ENCODE measurements around the gene PLCL1. TPM values are rescaled to one million over a fixed set of nuclear protein-coding genes. Genes with fewer than 3 reads are reported as not detected.

PLCL1 gene
- total RNA-seq, 1 experiment from 2014 or later = 0.21 TPM

- DNase-seq = no peak
- Histone ChIP-seq H3K36me3 (replicated peaks; ENCODE audit: control insufficient read depth, insufficient read depth, low read length) (no peaks in the 10 kb centered on the region), H3K4me3 (ENCODE audit: insufficient read depth, low read depth, low read length) (no peak overlapping the region), H3K27me3 (ENCODE audit: control insufficient read depth, insufficient read depth, low read length) (no peaks in the 10 kb centered on the region)
Measured at GRCh38 chr2:197973772-197974171, 169.4 kb downstream of the PLCL1 start.

- Histone ChIP-seq H3K36me3 (replicated peaks; ENCODE audit: control insufficient read depth, insufficient read depth, low read length) (no peaks in the 10 kb centered on the region), H3K27me3 (ENCODE audit: control insufficient read depth, insufficient read depth, low read length) (no peaks in the 10 kb centered on the region)
- DNase-seq = no peak
Measured at GRCh38 chr2:197975931-197976519, 171.6 kb downstream of the PLCL1 start.

GRCh38 chr2:197978971-197979370 lies 174.6 kb downstream of the PLCL1 start:
- H3K36me3 ChIP-seq (replicated peaks; ENCODE audit: control insufficient read depth, insufficient read depth, low read length) = no peaks in the 10 kb centered on the region
- no peak overlapping the region for H3K4me3 ChIP-seq (ENCODE audit: insufficient read depth, low read depth, low read length)
- H3K27me3 ChIP-seq (ENCODE audit: control insufficient read depth, insufficient read depth, low read length) = no peaks in the 10 kb centered on the region
- no peak for DNase-seq

More at GRCh38 chr2:197975931-197976519, 171.6 kb downstream of the PLCL1 start:
- H3K4me3 ChIP-seq (ENCODE audit: insufficient read depth, low read depth, low read length) = no peak overlapping the region

GRCh38 chr2:197982565-197982964 lies 178.2 kb downstream of the PLCL1 start:
- Histone ChIP-seq H3K36me3 (replicated peaks; ENCODE audit: control insufficient read depth, insufficient read depth, low read length) (no peaks in the 10 kb centered on the region), H3K4me3 (ENCODE audit: insufficient read depth, low read depth, low read length) (no peak overlapping the region), H3K27me3 (ENCODE audit: control insufficient read depth, insufficient read depth, low read length) (no peaks in the 10 kb centered on the region)
- DNase-seq = no peak

- Histone ChIP-seq H3K36me3 (replicated peaks; ENCODE audit: control insufficient read depth, insufficient read depth, low read length) (no peaks in the 10 kb centered on the region), H3K4me3 (ENCODE audit: insufficient read depth, low read depth, low read length) (no peak overlapping the region), H3K27me3 (ENCODE audit: control insufficient read depth, insufficient read depth, low read length) (no peaks in the 10 kb centered on the region)
- DNase-seq = no peak
Measured at GRCh38 chr2:197985029-197985638, 180.7 kb downstream of the PLCL1 start.

GRCh38 chr2:197986977-197987376 lies 182.6 kb downstream of the PLCL1 start:
- no peaks in the 10 kb centered on the region for H3K27me3 ChIP-seq (ENCODE audit: control insufficient read depth, insufficient read depth, low read length)
- no peak overlapping the region for H3K4me3 ChIP-seq (ENCODE audit: insufficient read depth, low read depth, low read length)
- no peaks in the 10 kb centered on the region for H3K36me3 ChIP-seq (replicated peaks; ENCODE audit: control insufficient read depth, insufficient read depth, low read length)
- DNase-seq = no peak

- Histone ChIP-seq H3K4me3 (ENCODE audit: insufficient read depth, low read depth, low read length) (no peak overlapping the region), H3K36me3 (replicated peaks; ENCODE audit: control insufficient read depth, insufficient read depth, low read length) (no peaks in the 10 kb centered on the region), H3K27me3 (ENCODE audit: control insufficient read depth, insufficient read depth, low read length) (no peaks in the 10 kb centered on the region)
- DNase-seq = no peak
Measured at GRCh38 chr2:197990356-197990755, 186.0 kb downstream of the PLCL1 start.

- Histone ChIP-seq H3K36me3 (replicated peaks; ENCODE audit: control insufficient read depth, insufficient read depth, low read length) (no peaks in the 10 kb centered on the region), H3K27me3 (ENCODE audit: control insufficient read depth, insufficient read depth, low read length) (no peaks in the 10 kb centered on the region), H3K4me3 (ENCODE audit: insufficient read depth, low read depth, low read length) (no peak overlapping the region)
- DNase-seq = no peak
Measured at GRCh38 chr2:197992482-197993133, 188.2 kb downstream of the PLCL1 start.

- Histone ChIP-seq H3K27me3 (ENCODE audit: control insufficient read depth, insufficient read depth, low read length) (no peaks in the 10 kb centered on the region), H3K4me3 (ENCODE audit: insufficient read depth, low read depth, low read length) (no peak overlapping the region), H3K36me3 (replicated peaks; ENCODE audit: control insufficient read depth, insufficient read depth, low read length) (no peaks in the 10 kb centered on the region)
- no peak for DNase-seq
Measured at GRCh38 chr2:197993363-197993762, 189.0 kb downstream of the PLCL1 start.

GRCh38 chr2:197993830-197994229 lies 189.4 kb downstream of the PLCL1 start:
- H3K4me3 ChIP-seq (ENCODE audit: insufficient read depth, low read depth, low read length) = no peak overlapping the region
- H3K27me3 ChIP-seq (ENCODE audit: control insufficient read depth, insufficient read depth, low read length) = no peaks in the 10 kb centered on the region
- no peaks in the 10 kb centered on the region for H3K36me3 ChIP-seq (replicated peaks; ENCODE audit: control insufficient read depth, insufficient read depth, low read length)
- no peak for DNase-seq

GRCh38 chr2:197994751-197995150 lies 190.4 kb downstream of the PLCL1 start:
- Histone ChIP-seq H3K36me3 (replicated peaks; ENCODE audit: control insufficient read depth, insufficient read depth, low read length) (no peaks in the 10 kb centered on the region), H3K27me3 (ENCODE audit: control insufficient read depth, insufficient read depth, low read length) (no peaks in the 10 kb centered on the region), H3K4me3 (ENCODE audit: insufficient read depth, low read depth, low read length) (no peak overlapping the region)
- no peak for DNase-seq

GRCh38 chr2:197996583-197996982 lies 192.2 kb downstream of the PLCL1 start:
- H3K36me3 ChIP-seq (replicated peaks; ENCODE audit: control insufficient read depth, insufficient read depth, low read length) = no peaks in the 10 kb centered on the region
- H3K27me3 ChIP-seq (ENCODE audit: control insufficient read depth, insufficient read depth, low read length) = no peaks in the 10 kb centered on the region
- H3K4me3 ChIP-seq (ENCODE audit: insufficient read depth, low read depth, low read length) = no peak overlapping the region
- no peak for DNase-seq

GRCh38 chr2:197997083-197997541 lies 192.7 kb downstream of the PLCL1 start:
- DNase-seq = no peak
- H3K36me3 ChIP-seq (replicated peaks; ENCODE audit: control insufficient read depth, insufficient read depth, low read length) = no peaks in the 10 kb centered on the region
- no peaks in the 10 kb centered on the region for H3K27me3 ChIP-seq (ENCODE audit: control insufficient read depth, insufficient read depth, low read length)
- H3K4me3 ChIP-seq (ENCODE audit: insufficient read depth, low read depth, low read length) = no peak overlapping the region

GRCh38 chr2:197998702-197999101 lies 194.3 kb downstream of the PLCL1 start:
- no peak overlapping the region for H3K4me3 ChIP-seq (ENCODE audit: insufficient read depth, low read depth, low read length)
- H3K27me3 ChIP-seq (ENCODE audit: control insufficient read depth, insufficient read depth, low read length) = no peaks in the 10 kb centered on the region
- H3K36me3 ChIP-seq (replicated peaks; ENCODE audit: control insufficient read depth, insufficient read depth, low read length) = no peaks in the 10 kb centered on the region
- no peak for DNase-seq

- no peak overlapping the region for H3K4me3 ChIP-seq (ENCODE audit: insufficient read depth, low read depth, low read length)
- DNase-seq = no peak
- H3K27me3 ChIP-seq (ENCODE audit: control insufficient read depth, insufficient read depth, low read length) = no peaks in the 10 kb centered on the region
- H3K36me3 ChIP-seq (replicated peaks; ENCODE audit: control insufficient read depth, insufficient read depth, low read length) = no peaks in the 10 kb centered on the region
Measured at GRCh38 chr2:198000417-198000816, 196.0 kb downstream of the PLCL1 start.

Measured in H7 (cell line).